SU-DHL-6 (cell line): ENCODE results near the gene NEAT1.
"Not testable (repeated sequence)": the region's sequence is repeated elsewhere in the genome, so short reads cannot be mapped to it uniquely, and the experiment has no call there.

Source experiments
- CTCF ChIP-seq: fragments of 200-600 bp; sonication (generic); IDR thresholded peaks from one replicate; pipeline ENCODE4 v1.5.1; 2017; ENCODE audit warnings: antibody characterized with exemption, mild to moderate bottlenecking, low read length, moderate library complexity; ENCODE audit not compliant: insufficient read depth, poor library complexity, severe bottlenecking
- EZH2phosphoT487 ChIP-seq: fragments of 200-600 bp; sonication (generic), shearing (Covaris generic); conservative IDR thresholded peaks from 2 replicates; pipeline ENCODE4 v1.6.1; 2018; ENCODE audit warnings: mild to moderate bottlenecking, antibody characterized with exemption, low read length, moderate library complexity, mixed read lengths

GRCh38 chr11:65452259-65452658 lies 29.7 kb downstream of the NEAT1 start:
- TF ChIP-seq CTCF, EZH2phosphoT487: not testable (repeated sequence)
